HepG2 (cell line): ENCODE results near the gene STARD6. TPM values are rescaled to one million over a fixed set of nuclear protein-coding genes. Genes with fewer than 3 reads are reported as not detected.

Experiments used
- CEBPZ ChIP-seq: IDR thresholded peaks from 2 replicates; pipeline ENCODE4 v1.6.1; 2012; ENCODE audit warnings: low read length, improper control_type of control experiment
- CREM ChIP-seq, 2 experiments: sonication (generic) in 1 of 2; formaldehyde crosslinking in 1 of 2; IDR thresholded peaks; 2 replicates each; pipeline versions ENCODE4 v1.4.0 to v1.6.1; 2016 to 2020; ENCODE audit warnings: antibody characterized with exemption in 1 of 2, mild to moderate bottlenecking in 1 of 2, missing genetic modification reagents in 1 of 2
- MEF2D ChIP-seq: sonication (generic); formaldehyde crosslinking; IDR thresholded peaks from 2 replicates; pipeline ENCODE4 v1.5.1; 2020; ENCODE audit warnings: mild to moderate bottlenecking, missing genetic modification reagents
- TBL1XR1 ChIP-seq: fragments of 150-350 bp; IDR thresholded peaks from 2 replicates; pipeline ENCODE4 v1.6.1; 2014; ENCODE audit warnings: borderline replicate concordance, low read length; ENCODE audit not compliant: partially characterized antibody
- TCF7L2 ChIP-seq: IDR thresholded peaks from 2 replicates; pipeline ENCODE4 v1.6.1; 2011; ENCODE audit warnings: mild to moderate bottlenecking, low read depth, low read length, moderate library complexity
- ZFP62 ChIP-seq: sonication (generic); formaldehyde crosslinking; IDR thresholded peaks from 2 replicates; pipeline ENCODE4 v1.4.0; 2020; ENCODE audit warnings: missing genetic modification reagents
- ZNF124 ChIP-seq: sonication (generic); formaldehyde crosslinking; IDR thresholded peaks from 2 replicates; pipeline ENCODE4 v1.4.0; 2020; ENCODE audit warnings: missing genetic modification reagents
- ZNF138 ChIP-seq: sonication (generic); formaldehyde crosslinking; IDR thresholded peaks from 2 replicates; pipeline ENCODE4 v1.5.0; 2020; ENCODE audit warnings: mild to moderate bottlenecking, low read depth, missing genetic modification reagents
- ZNF205 ChIP-seq: IDR thresholded peaks from 2 replicates; pipeline ENCODE4 v1.6.1; 2018; ENCODE audit warnings: missing biosample characterization, missing genetic modification reagents
- ZNF253 ChIP-seq: sonication (generic); formaldehyde crosslinking; IDR thresholded peaks from 2 replicates; pipeline ENCODE4 v1.8.0; 2022; ENCODE audit warnings: mild to moderate bottlenecking, missing genetic modification reagents, borderline replicate concordance
- ZNF292 ChIP-seq: sonication (generic); formaldehyde crosslinking; IDR thresholded peaks from 2 replicates; pipeline ENCODE4 v1.8.1; 2022; ENCODE audit warnings: mild to moderate bottlenecking, low read depth, missing genetic modification reagents, borderline replicate concordance
- ZNF503 ChIP-seq: sonication (generic); formaldehyde crosslinking; IDR thresholded peaks from 2 replicates; pipeline ENCODE4 v1.4.0; 2020; ENCODE audit warnings: missing genetic modification reagents
- ZNF576 ChIP-seq: sonication (generic); formaldehyde crosslinking; IDR thresholded peaks from 2 replicates; pipeline ENCODE4 v1.4.0; 2020; ENCODE audit warnings: mild to moderate bottlenecking, missing genetic modification reagents
- ZNF883 ChIP-seq: sonication (generic); formaldehyde crosslinking; IDR thresholded peaks from 2 replicates; pipeline ENCODE4 v1.5.1; 2020; ENCODE audit warnings: mild to moderate bottlenecking, missing genetic modification reagents; ENCODE audit errors: not compliant biosample characterization
- ZSCAN30 ChIP-seq: sonication (generic); formaldehyde crosslinking; IDR thresholded peaks from 2 replicates; pipeline ENCODE4 v1.5.0; 2020; ENCODE audit warnings: mild to moderate bottlenecking, missing genetic modification reagents
- polyA plus RNA-seq, 8 experiments: library from polyadenylated mRNA; depleted of rRNA in 3 of 8; stranded (reverse) in 7 of 8; unstranded in 1 of 8; fragments of >200 nt; fragmentation: Illumina TruSeq in 4 of 8; extraction: Trizol in 4 of 8; gene quantifications; 2 replicates each; pipeline versions ENCODE4 v1.2.1 to v1.2.3, GENCODE V29; 2011 to 2016; ENCODE audit warnings: low read depth in 4 of 8, missing spikeins in 1 of 8, mixed read lengths in 1 of 8; ENCODE audit not compliant: insufficient read depth in 1 of 8
- total RNA-seq, 5 experiments: library from RNA; depleted of rRNA; stranded (reverse); fragments of >200 nt; fragmentation: Illumina TruSeq; extraction: Trizol; gene quantifications; 2 replicates each; pipeline ENCODE4 v1.2.3, GENCODE V29; 2016; ENCODE audit warnings: low read depth in 1 of 5
- TF ChIP-seq, protein P1 (sequence below): sonication (generic); formaldehyde crosslinking; IDR thresholded peaks from 2 replicates; pipeline ENCODE4 v1.5.0; 2020; ENCODE audit warnings: mild to moderate bottlenecking, low read depth, missing genetic modification reagents, borderline replicate concordance
- TF ChIP-seq, protein P2 (sequence below): sonication (generic); formaldehyde crosslinking; IDR thresholded peaks from 2 replicates; pipeline ENCODE4 v1.4.0; 2020; ENCODE audit warnings: missing genetic modification reagents, borderline replicate concordance
- TF ChIP-seq, protein P3 (sequence below): fragments of 450-650 bp; IDR thresholded peaks from 2 replicates; pipeline ENCODE4 v1.6.1; 2017; ENCODE audit warnings: mild to moderate bottlenecking

STARD6 gene
- total and polyA plus RNA-seq, 2 of the 13 experiments (the other 11 are each of a cell fraction or from before 2014, with no cell fraction given): not detected

- TF ChIP-seq, protein P1, sequence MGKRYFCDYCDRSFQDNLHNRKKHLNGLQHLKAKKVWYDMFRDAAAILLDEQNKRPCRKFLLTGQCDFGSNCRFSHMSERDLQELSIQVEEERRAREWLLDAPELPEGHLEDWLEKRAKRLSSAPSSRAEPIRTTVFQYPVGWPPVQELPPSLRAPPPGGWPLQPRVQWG (CRISPR knock-in tag): no peak
- TF ChIP-seq ZNF292 (CRISPR knock-in tag) (peak; percentile 66), ZNF576 (CRISPR knock-in tag) (no peak), ZNF138 (CRISPR knock-in tag) (no peak), TCF7L2 (no peak), ZNF124 (CRISPR knock-in tag) (peak; percentile 45; the same call in 1 of the 2 replicates), CEBPZ (no peak), MEF2D (CRISPR knock-in tag) (no peak; the same call in 1 of the 2 replicates), CREM (IDR thresholded peaks at IDR 0.05) (no peak), CREM (CRISPR knock-in tag; IDR thresholded peaks at IDR 0.05) (no peak), ZNF883 (CRISPR knock-in tag) (peak; percentile 46), ZNF503 (no peak), ZSCAN30 (no peak), TBL1XR1 (no peak), ZFP62 (CRISPR knock-in tag) (no peak), ZNF253 (CRISPR knock-in tag) (no peak), ZNF205 (CRISPR knock-in tag) (no peak)
- TF ChIP-seq, protein P2, sequence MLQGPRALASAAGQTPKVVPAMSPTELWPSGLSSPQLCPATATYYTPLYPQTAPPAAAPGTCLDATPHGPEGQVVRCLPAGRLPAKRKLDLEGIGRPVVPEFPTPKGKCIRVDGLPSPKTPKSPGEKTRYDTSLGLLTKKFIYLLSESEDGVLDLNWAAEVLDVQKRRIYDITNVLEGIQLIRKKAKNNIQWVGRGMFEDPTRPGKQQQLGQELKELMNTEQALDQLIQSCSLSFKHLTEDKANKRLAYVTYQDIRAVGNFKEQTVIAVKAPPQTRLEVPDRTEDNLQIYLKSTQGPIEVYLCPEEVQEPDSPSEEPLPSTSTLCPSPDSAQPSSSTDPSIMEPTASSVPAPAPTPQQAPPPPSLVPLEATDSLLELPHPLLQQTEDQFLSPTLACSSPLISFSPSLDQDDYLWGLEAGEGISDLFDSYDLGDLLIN: no peak
- TF ChIP-seq, protein P3, sequence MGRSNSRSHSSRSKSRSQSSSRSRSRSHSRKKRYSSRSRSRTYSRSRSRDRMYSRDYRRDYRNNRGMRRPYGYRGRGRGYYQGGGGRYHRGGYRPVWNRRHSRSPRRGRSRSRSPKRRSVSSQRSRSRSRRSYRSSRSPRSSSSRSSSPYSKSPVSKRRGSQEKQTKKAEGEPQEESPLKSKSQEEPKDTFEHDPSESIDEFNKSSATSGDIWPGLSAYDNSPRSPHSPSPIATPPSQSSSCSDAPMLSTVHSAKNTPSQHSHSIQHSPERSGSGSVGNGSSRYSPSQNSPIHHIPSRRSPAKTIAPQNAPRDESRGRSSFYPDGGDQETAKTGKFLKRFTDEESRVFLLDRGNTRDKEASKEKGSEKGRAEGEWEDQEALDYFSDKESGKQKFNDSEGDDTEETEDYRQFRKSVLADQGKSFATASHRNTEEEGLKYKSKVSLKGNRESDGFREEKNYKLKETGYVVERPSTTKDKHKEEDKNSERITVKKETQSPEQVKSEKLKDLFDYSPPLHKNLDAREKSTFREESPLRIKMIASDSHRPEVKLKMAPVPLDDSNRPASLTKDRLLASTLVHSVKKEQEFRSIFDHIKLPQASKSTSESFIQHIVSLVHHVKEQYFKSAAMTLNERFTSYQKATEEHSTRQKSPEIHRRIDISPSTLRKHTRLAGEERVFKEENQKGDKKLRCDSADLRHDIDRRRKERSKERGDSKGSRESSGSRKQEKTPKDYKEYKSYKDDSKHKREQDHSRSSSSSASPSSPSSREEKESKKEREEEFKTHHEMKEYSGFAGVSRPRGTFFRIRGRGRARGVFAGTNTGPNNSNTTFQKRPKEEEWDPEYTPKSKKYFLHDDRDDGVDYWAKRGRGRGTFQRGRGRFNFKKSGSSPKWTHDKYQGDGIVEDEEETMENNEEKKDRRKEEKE: no peak
These were observed at the start of gene STARD6, which contains the start of gene C18orf54 (continued) for GRCh38 chr18:54357660-54358494.
